ENCODE measurements around the gene YARS1.

DNA sequence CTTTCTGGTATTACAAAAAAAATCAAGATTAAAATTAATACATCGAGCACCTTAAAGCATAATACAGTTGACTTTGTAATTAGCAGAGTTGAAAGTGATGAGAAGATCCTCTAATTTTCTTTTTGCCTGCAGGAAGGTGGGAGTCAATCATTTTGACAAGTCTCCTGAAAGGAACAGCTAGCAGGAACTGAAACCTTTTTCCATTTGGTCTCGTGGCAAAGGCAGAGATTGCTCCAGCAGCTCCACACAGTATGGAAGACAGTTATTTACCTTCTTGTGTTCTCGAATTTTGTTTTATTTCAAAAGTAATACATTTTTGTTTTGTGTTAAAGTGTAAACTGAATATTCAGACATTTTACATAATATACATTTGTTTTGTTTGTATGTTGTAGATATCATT lies 8.0 kb upstream of the YARS1 start:
- TF ChIP-seq, protein P1, sequence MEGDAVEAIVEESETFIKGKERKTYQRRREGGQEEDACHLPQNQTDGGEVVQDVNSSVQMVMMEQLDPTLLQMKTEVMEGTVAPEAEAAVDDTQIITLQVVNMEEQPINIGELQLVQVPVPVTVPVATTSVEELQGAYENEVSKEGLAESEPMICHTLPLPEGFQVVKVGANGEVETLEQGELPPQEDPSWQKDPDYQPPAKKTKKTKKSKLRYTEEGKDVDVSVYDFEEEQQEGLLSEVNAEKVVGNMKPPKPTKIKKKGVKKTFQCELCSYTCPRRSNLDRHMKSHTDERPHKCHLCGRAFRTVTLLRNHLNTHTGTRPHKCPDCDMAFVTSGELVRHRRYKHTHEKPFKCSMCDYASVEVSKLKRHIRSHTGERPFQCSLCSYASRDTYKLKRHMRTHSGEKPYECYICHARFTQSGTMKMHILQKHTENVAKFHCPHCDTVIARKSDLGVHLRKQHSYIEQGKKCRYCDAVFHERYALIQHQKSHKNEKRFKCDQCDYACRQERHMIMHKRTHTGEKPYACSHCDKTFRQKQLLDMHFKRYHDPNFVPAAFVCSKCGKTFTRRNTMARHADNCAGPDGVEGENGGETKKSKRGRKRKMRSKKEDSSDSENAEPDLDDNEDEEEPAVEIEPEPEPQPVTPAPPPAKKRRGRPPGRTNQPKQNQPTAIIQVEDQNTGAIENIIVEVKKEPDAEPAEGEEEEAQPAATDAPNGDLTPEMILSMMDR (IDR thresholded peaks at IDR 0.05; ENCODE audit: insufficient read depth, low read depth, low read length) = no peak
- TF ChIP-seq EZH2 (IDR thresholded peaks at IDR 0.05; ENCODE audit: insufficient read depth, low read length) = no peak

All from astrocyte (in vitro differentiated cells and primary cell).